ENCODE results near the gene TTLL8.
A peak's percentile ranks its signal among the peaks of the same experiment; 100 is the strongest.
"Not testable (repeated sequence)": the region's sequence is repeated elsewhere in the genome, so short reads cannot be mapped to it uniquely, and the experiment has no call there.

The TTLL8 gene

GRCh38 chr22:49986325-49986724, 71.8 kb downstream of the TTLL8 start:
- DNase-seq (ENCODE audit: low spot score): no peak

- DNase-seq (ENCODE audit: low spot score): no peak
Observed at GRCh38 chr22:49983148-49984042, 74.7 kb downstream of the TTLL8 start.

GRCh38 chr22:49981799-49982198, 76.3 kb downstream of the TTLL8 start:
- not testable (repeated sequence) for DNase-seq (ENCODE audit: low spot score)

GRCh38 chr22:49979587-49980264, 78.4 kb downstream of the TTLL8 start:
- DNase-seq (ENCODE audit: low spot score): peak; percentile 62

- no peak for DNase-seq (ENCODE audit: low spot score)
Observed at GRCh38 chr22:49977578-49977977, 80.5 kb downstream of the TTLL8 start.

GRCh38 chr22:49976439-49977175, 81.5 kb downstream of the TTLL8 start:
- no peak for DNase-seq (ENCODE audit: low spot score)

- no peak for DNase-seq (ENCODE audit: low spot score)
Observed at GRCh38 chr22:49975543-49976389, 82.3 kb downstream of the TTLL8 start.

- DNase-seq (ENCODE audit: low spot score): no peak
Observed at GRCh38 chr22:49973018-49973961, 84.8 kb downstream of the TTLL8 start.

GRCh38 chr22:49972163-49973017, 85.7 kb downstream of the TTLL8 start:
- DNase-seq (ENCODE audit: low spot score): no peak

- DNase-seq (ENCODE audit: low spot score): peak; percentile 86
Observed at GRCh38 chr22:49971232-49972162, 86.6 kb downstream of the TTLL8 start.

GRCh38 chr22:49970528-49971231, 87.4 kb downstream of the TTLL8 start:
- DNase-seq (ENCODE audit: low spot score): peak; percentile 97

- no peak for DNase-seq (ENCODE audit: low spot score)
Observed at GRCh38 chr22:49969751-49970527, 88.2 kb downstream of the TTLL8 start.

- no peak for DNase-seq (ENCODE audit: low spot score)
Observed at GRCh38 chr22:49968831-49969661, 89.1 kb downstream of the TTLL8 start.
